Endometrial microvascular endothelial cells (primary cell): ENCODE data around the gene CXorf65. TPM values are rescaled to one million over a fixed set of nuclear protein-coding genes. Genes with fewer than 3 reads are reported as not detected.

Source experiments
- in situ Hi-C: cut with HindIII; loops from 2 replicates; pipeline ENCODE4 v1.10.0; 2017; ENCODE audit warnings: low sequenced_read_pairs, low pct_unique_long_range_greater_than_20kb; ENCODE audit errors: inconsistent ontology term
- total RNA-seq: library from RNA; depleted of rRNA; stranded (reverse); fragments of >200 nt; gene quantifications from one replicate; pipeline ENCODE4 v1.2.3, GENCODE V29; 2015; ENCODE audit errors: inconsistent ontology term

Gene CXorf65
- total RNA-seq, 1 donor from 2014 or later: not detected

GRCh38 chrX:71109051-71109450, 2.5 kb upstream of the CXorf65 start:
- in situ Hi-C loops: no loop called here

DNA sequence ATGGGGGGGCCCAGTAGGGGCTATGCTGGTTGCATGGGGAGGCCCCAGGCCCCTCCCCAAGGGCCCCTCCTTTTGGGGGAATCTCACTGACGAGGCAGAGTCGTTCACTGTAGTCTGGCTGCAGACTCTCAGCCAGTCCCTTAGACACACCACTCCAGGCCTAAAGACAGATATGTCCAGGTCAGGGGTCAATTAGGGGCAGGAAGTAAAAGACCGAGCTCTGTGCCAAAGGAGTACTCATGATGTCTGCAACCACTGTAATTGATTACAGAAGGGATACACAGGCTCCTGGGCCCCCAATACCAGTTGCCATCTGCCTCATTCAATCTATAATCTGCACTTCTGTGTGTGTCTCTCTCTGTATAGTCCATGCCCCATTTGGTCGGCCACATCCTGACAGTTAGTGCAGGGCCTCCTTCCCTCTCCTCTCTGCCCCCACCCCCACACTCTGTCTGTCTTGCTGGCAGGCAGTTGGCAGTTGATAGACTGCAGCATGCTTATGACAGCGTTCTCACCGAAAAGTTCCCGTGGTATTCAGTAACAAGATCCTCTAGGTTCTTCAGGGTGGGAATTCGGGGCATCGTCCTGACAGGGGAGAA, 1.3 kb upstream of the CXorf65 start:
- in situ Hi-C loops: no loop called here

DNA sequence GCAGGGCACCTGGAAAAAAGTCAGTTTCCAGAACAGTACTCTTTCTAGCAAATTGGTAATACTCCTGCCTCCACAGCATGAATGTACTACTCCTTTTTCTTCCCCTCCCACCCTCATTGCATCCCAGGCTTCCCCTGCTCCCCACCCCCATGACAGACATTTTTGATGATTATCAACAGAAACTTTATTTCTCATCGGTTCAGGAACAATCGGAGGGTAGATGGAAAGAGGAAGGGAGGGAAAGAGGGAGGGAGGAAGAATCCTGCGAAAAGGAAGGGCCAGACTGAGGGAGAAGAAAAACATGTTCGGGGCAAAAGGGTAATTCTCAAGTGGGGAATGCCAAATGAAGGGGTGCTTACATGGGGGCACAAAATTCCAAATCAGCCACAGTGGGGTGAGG, 705 bp upstream of the CXorf65 start:
- in situ Hi-C loops: no loop called here

DNA sequence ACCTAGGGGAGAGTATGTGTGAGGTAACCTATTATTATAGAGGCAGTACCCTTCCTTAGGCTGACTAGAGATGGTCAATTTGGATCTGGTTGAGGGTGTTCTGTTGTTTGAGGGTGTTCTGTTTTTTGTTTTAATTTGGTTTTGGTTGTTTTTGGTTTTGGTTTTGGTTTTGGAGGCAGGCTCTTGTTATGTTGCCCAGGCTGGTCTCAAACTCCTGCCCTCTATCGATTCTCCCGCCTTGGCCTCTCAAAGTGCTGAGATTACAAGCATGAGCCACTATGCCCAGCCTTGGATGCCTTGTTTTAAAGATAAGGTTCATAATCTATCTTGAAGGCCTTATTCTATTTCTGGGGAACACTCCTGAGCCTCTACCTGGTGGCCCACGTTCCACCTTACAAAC, 912 bp downstream of the CXorf65 start:
- in situ Hi-C loops: no loop called here

DNA sequence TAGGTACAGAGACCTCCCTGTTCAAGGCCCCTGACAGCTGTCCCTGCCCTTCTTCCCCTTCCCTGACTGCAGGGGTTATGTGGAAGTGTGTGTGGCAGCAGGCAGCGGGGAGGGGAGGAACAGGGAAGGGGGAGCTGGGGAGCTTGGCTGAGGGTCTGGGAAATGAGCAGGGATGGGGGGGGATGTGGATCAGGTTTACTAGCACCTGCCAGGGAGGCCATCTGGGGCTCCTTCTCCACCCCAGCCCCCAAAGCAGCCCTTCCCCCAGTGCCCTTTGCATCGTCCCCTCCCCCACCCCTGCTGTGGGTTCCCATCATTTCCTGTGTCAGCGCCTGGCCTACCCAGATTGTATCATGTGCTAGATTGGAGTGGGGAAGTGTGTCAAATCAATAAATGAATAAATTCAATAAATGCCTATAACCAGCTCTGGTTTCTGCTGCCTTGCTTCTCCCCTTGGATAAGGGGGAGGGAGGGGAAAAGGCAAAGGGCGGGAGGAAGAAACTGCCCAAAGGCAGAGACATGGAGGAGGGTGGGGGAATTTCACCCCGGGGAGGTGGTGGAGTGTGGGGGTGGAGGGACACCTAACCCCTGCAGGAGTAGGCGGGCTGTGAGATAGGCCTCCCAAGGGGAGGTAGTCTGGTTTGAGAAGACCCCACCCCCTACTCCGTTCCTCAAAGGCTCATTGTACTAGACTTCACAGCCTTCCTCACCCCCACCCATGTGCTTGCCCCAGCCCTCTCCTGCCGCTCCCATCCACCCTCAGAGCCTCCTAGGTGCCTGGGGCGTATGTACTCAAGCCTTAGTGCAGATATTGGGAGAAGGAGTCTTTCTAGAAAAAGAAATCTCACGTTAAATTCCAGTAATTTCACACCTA, 3.2 kb downstream of the CXorf65 start:
- in situ Hi-C loops: no loop called here

DNA sequence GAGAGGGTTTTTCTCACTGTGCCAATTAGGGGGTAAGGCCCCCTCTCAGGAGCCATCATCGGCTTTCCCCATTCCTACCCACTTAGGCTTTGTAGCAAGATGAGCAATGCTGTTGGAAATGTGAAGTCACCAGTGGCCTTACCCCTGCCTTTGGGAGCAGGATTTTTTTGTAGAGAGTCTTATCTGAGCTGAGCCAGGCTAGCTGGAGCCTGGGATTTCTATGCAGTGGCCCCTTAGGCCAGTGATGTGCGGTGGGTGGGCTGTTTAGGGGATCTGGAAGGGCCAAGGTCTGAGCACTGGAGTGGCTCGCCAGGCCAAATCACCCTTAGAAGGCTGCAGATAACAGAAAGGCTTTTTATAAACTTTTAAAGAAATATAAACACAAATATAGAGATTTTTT, 4.2 kb downstream of the CXorf65 start:
- in situ Hi-C loops: no loop called here

DNA sequence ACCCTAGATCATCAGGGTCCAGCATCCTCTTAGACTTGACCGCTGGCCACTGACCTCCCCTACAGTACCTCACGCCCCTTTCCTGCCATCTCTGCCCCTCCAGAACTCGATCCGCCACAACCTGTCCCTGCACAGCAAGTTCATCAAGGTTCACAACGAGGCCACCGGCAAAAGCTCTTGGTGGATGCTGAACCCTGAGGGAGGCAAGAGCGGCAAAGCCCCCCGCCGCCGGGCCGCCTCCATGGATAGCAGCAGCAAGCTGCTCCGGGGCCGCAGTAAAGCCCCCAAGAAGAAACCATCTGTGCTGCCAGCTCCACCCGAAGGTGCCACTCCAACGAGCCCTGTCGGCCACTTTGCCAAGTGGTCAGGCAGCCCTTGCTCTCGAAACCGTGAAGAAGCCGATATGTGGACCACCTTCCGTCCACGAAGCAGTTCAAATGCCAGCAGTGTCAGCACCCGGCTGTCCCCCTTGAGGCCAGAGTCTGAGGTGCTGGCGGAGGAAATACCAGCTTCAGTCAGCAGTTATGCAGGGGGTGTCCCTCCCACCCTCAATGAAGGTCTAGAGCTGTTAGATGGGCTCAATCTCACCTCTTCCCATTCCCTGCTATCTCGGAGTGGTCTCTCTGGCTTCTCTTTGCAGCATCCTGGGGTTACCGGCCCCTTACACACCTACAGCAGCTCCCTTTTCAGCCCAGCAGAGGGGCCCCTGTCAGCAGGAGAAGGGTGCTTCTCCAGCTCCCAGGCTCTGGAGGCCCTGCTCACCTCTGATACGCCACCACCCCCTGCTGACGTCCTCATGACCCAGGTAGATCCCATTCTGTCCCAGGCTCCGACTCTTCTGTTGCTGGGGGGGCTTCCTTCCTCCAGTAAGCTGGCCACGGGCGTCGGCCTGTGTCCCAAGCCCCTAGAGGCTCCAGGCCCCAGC, 5.7 kb downstream of the CXorf65 start:
- in situ Hi-C loops: no loop called here

DNA sequence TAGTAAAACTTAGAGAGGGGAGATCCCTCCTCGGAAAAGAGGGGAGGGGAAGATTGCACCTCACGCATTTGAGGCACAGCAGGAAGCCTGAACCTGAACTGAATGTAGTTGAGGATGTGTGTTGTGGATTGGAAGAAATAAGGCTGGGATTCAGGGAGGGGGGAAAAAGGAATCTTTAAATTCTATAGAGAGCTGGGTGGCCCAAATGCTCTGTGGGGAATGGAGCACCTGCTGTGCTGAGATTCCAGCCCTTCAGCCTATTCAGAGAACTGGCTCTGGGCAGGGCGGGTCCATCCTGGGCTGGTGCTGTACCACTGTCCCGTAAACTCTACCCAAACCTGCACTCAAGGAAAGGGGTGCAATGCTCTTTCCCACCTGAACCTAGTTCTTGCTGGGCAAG, 6.8 kb downstream of the CXorf65 start:
- in situ Hi-C loops: no loop called here

- in situ Hi-C loops: no loop called here
Observed at GRCh38 chrX:71098951-71099506, 7.5 kb downstream of the CXorf65 start.

GRCh38 chrX:71098302-71098701, 8.2 kb downstream of the CXorf65 start:
- in situ Hi-C loops: no loop called here

- in situ Hi-C loops: no loop called here
Observed at GRCh38 chrX:71096760-71097032, 9.8 kb downstream of the CXorf65 start.

GRCh38 chrX:71095981-71096759, 10.4 kb downstream of the CXorf65 start:
- in situ Hi-C loops: no loop called here

- in situ Hi-C loops: no loop called here
Observed at GRCh38 chrX:71095555-71095980, 11.0 kb downstream of the CXorf65 start, which contains the start of gene FOXO4. Gene FOXO4, plus strand, starts transcription at chrX:71095851. Its CDS starts 678 bp downstream, at chrX:71096529.

- in situ Hi-C loops: no loop called here
Observed at GRCh38 chrX:71095033-71095432, 11.5 kb downstream of the CXorf65 start.

- in situ Hi-C loops: no loop called here
Observed at GRCh38 chrX:71091263-71091662, 15.3 kb downstream of the CXorf65 start.

GRCh38 chrX:71085900-71086299, 20.6 kb downstream of the CXorf65 start:
- in situ Hi-C loops: no loop called here

- in situ Hi-C loops: no loop called here
Observed at GRCh38 chrX:71082822-71083221, 23.7 kb downstream of the CXorf65 start.

DNA sequence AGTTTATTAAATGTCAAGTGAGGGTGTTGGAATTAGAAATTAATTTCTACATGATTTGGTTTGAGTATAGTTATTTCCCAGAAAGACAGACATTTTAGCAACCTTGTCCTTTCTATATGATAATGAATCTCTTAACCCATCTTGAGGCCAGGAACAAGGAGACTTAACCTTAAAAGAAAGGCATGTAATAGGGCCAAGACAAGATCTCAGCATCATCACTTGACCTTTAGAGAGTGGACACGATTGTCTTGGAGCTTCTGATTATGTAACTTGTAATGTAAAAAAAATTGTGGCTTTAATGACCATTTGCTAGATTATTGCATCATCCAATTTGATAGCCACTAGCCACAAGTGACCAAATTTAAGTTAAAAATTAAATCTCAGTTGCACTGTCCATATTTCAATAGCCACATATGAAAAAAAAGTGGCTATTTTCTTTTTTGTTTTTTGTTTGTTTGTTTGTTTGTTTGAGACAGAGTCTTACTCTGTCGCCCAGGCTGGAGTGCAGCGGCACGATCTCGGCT, 24.4 kb downstream of the CXorf65 start:
- in situ Hi-C loops: no loop called here
